HG02678 (cell line): ENCODE data around the gene ADAMTS1.

ENCODE experiments used
- ATAC-seq: cut with Tn5 transposase; IDR thresholded peaks from one replicate; pipeline ENCODE4 v1.9.1; 2021; ENCODE audit warnings: mild to moderate bottlenecking, moderate library complexity; ENCODE audit not compliant: unreplicated experiment

ADAMTS1 gene

GRCh38 chr21:26845759-26846035 is 488 bp upstream of the ADAMTS1 start:
- ATAC-seq, result no peak

GRCh38 chr21:26844258-26845065 is 747 bp downstream of the ADAMTS1 start:
- no peak for ATAC-seq

GRCh38 chr21:26843933-26844257 is 1.3 kb downstream of the ADAMTS1 start:
- ATAC-seq, result no peak

GRCh38 chr21:26842974-26843932 is 2.0 kb downstream of the ADAMTS1 start:
- no peak for ATAC-seq

- no peak for ATAC-seq
Observed at GRCh38 chr21:26842300-26842699, 2.9 kb downstream of the ADAMTS1 start.

GRCh38 chr21:26840912-26841311 is 4.3 kb downstream of the ADAMTS1 start:
- no peak for ATAC-seq

- ATAC-seq, result no peak
Observed at GRCh38 chr21:26840201-26840600, 5.0 kb downstream of the ADAMTS1 start.

- no peak for ATAC-seq
Observed at GRCh38 chr21:26837539-26837938, 7.7 kb downstream of the ADAMTS1 start.

GRCh38 chr21:26836528-26836927 is 8.7 kb downstream of the ADAMTS1 start:
- ATAC-seq, result no peak

GRCh38 chr21:26835714-26836265 is 9.4 kb downstream of the ADAMTS1 start:
- ATAC-seq, result no peak

GRCh38 chr21:26835027-26835713 is 10.0 kb downstream of the ADAMTS1 start:
- ATAC-seq, result no peak

GRCh38 chr21:26834181-26834905 is 10.9 kb downstream of the ADAMTS1 start:
- ATAC-seq, result no peak

- no peak for ATAC-seq
Observed at GRCh38 chr21:26833460-26833939, 11.7 kb downstream of the ADAMTS1 start.

- no peak for ATAC-seq
Observed at GRCh38 chr21:26833011-26833410, 12.2 kb downstream of the ADAMTS1 start.

- no peak for ATAC-seq
Observed at GRCh38 chr21:26832546-26832945, 12.7 kb downstream of the ADAMTS1 start.

GRCh38 chr21:26826801-26827200 is 18.4 kb downstream of the ADAMTS1 start:
- no peak for ATAC-seq

- ATAC-seq, result no peak
Observed at GRCh38 chr21:26820509-26820908, 24.7 kb downstream of the ADAMTS1 start.

GRCh38 chr21:26819740-26820324 is 25.4 kb downstream of the ADAMTS1 start:
- no peak for ATAC-seq

GRCh38 chr21:26818906-26819305 is 26.3 kb downstream of the ADAMTS1 start:
- no peak for ATAC-seq

GRCh38 chr21:26815197-26815596 is 30.0 kb downstream of the ADAMTS1 start:
- ATAC-seq, result no peak
